HG02571 (cell line): Measurements from ENCODE around the gene SPIB.
"Not testable (repeated sequence)": the region's sequence is repeated elsewhere in the genome, so short reads cannot be mapped to it uniquely, and the experiment has no call there.

Experiments used
- ATAC-seq: cut with Tn5 transposase; IDR thresholded peaks from one replicate; pipeline ENCODE4 v1.9.1; 2021; ENCODE audit warnings: mild to moderate bottlenecking, moderate library complexity; ENCODE audit not compliant: unreplicated experiment

The SPIB gene

DNA sequence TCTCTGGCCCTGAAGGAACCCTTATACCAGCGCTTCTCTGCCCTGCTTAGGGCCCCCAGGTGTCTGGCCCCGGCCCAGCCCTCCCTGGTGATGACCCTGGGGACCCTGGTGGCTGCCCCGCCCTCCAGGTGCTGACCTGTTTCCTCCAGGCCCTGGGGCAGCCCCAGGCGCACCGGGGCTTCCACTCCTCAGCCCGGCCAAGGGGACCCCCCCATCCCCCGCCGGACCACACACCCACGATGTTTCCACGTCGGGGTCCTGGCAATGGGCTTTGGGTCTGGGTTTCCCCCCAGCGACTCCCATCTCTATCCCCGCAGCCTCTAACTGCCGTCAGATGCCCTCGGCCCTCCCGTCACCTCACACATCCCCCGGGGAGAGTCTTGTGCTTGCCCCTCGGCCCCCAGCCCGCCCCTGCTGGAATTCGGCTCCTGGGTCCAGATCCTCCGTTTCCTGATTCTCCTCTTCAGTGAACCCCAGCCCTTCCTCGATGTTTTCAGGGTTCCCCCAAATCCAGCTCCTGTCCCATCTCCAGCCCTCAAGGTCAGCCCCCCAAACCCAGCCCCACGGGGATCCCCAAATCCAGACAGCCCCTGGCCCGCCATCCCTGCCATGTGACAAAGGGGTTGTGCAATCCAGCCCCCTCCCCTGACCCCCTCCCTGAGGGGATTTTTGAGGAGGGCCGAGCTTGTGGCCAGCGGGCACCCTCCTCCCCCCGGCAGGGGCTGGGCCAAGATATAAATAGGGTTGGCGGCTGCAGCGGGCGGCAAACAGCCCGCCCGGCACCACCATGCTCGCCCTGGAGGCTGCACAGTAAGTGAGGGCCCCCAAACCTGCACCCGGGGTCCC lies at the start of gene SPIB:
Gene SPIB, plus strand, starts transcription at position 763 of the 846 bp plus-strand sequence. Its CDS starts 25 bp downstream, at position 788.
- ATAC-seq, result no peak

DNA sequence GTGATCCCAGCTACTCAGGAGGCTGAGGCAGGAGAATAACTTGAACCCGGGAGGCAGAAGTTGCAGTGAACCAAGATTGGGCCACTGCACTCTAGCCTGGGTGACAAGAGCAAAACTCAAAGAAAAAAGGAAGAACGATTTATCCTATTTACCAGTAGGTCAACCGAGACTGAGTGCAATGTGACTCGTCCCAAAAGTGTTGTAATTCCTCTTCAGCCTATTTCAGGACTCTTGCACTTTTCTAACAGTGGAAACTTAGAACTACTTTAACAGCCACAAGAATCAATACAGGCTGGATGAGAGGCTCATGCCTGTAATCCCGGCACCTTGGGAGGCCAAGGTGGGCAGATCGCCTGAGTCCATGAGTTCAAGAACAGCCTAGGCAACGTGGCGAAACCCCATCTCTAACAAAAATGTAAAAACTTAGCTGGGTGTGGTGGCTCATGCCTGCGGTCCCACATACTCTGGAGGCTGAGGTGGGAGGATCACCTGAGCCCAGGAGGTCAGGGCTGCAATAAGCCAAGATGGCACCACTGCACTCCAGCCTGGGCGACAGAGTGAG lies 46.7 kb upstream of the SPIB start:
- no peak for ATAC-seq

DNA sequence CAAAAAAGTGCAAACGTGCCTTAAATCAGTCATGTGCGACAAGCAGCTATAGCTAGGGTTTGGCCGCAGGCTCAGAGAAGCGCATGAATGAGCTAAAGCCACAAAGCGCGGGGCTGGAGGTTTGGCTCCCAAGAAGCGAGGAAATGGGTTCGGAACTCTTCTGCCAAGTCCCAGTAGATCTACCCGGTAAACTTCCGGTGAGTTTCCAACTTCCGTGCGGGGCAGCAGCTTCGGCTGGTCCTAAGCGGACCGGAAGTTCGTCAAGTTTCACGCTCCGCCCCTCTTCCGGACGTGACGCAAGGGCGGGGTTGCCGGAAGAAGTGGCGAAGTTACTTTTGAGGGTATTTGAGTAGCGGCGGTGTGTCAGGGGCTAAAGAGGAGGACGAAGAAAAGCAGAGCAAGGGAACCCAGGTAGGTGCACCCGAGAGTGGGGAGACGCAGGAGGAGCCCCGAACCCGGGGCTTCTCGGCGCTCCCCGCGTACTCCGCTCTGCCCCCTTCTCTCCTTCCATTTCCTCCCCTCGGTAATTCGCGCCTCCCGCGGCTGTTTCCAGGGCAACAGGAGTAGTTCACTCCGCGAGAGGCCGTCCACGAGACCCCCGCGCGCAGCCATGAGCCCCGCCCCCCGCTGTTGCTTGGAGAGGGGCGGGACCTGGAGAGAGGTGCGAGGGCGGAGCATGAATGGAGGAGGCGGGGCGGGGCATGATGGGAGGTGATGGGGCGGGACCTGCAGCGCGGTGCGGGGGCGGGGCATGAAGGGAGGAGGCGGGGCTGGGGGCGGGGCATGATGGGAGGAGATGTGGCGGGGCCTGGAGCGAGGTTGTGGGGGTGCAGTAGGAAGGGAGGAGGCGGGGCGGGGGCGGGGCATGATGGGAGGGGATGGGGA lies 42.3 kb upstream of the SPIB start, which contains the start of gene NR1H2:
Gene NR1H2, plus strand, starts transcription at position 292 of the 885 bp plus-strand sequence. CDS start 1,149 bp downstream, outside the sequence.
- peak; percentile 72 for ATAC-seq

DNA sequence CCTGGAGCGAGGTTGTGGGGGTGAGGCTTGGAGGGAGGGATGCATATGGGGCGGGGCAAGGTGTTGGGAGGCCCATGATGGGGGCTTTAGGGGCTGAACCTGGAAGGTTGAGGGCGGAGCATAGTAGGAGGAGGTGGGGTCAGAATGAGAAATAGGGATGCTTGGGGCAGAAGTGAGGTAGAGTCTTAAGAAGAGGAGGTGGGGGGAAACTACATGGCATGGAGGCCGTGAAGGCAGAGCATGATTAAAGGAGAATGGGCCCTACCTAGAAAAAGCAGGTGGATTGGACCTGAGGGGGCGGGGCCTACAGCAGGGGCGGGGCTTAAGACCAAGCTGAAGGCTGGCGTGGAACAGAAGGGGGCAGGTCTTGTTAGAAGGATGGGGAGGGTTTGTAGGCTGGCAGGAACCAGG lies 41.7 kb upstream of the SPIB start:
- ATAC-seq, result no peak

DNA sequence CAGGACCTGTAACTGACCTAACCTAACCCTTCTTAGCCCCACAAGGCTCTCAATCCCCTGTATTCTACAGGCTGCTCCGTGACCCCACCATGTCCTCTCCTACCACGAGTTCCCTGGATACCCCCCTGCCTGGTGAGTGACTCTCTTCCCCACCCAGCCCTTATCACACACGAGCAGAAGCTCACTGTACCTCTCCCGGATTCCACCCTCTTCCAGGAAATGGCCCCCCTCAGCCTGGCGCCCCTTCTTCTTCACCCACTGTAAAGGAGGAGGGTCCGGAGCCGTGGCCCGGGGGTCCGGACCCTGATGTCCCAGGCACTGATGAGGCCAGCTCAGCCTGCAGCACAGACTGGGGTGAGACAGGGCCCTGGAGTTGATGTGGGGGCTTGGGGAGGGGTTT lies 41.2 kb upstream of the SPIB start:
- ATAC-seq, result no peak

DNA sequence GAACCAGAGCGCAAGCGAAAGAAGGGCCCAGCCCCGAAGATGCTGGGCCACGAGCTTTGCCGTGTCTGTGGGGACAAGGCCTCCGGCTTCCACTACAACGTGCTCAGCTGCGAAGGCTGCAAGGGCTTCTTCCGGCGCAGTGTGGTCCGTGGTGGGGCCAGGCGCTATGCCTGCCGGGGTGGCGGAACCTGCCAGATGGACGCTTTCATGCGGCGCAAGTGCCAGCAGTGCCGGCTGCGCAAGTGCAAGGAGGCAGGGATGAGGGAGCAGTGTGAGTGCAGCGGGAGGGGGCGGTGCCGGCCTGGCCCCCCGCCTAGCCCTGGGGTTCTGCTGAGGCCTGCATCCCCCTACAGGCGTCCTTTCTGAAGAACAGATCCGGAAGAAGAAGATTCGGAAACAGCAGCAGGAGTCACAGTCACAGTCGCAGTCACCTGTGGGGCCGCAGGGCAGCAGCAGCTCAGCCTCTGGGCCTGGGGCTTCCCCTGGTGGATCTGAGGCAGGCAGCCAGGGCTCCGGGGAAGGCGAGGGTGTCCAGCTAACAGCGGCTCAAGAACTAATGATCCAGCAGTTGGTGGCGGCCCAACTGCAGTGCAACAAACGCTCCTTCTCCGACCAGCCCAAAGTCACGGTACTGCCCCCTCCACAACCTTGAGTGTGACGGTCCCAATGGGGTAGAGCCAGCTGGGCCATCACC lies 40.4 kb upstream of the SPIB start:
- no peak for ATAC-seq

DNA sequence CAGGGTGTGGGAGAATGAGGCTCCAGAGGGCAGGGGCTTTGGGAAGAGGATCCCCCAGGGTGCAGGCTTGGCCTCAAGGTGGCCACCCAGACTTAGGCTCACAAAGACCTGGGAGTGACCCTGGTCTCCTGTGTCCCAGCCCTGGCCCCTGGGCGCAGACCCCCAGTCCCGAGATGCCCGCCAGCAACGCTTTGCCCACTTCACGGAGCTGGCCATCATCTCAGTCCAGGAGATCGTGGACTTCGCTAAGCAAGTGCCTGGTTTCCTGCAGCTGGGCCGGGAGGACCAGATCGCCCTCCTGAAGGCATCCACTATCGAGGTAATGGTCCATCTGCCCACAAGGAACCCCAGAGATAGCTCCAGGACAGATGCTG lies 39.9 kb upstream of the SPIB start:
- ATAC-seq, result no peak

DNA sequence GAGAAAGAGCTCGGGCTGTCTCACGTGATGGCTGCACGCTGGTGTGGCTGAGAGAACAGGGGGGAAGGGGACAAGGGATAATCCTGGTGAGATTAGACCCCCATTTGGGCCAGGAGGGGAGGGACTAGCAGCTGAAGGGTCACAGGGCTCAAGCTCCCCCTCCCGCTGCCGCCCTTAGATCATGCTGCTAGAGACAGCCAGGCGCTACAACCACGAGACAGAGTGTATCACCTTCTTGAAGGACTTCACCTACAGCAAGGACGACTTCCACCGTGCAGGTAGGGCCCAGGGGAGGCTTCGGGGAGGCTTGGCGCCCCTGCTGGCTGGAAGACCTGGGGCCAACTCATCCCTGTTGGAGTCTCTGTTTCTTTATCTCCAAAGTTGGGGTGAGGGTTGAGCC lies 39.1 kb upstream of the SPIB start:
- ATAC-seq, result no peak

DNA sequence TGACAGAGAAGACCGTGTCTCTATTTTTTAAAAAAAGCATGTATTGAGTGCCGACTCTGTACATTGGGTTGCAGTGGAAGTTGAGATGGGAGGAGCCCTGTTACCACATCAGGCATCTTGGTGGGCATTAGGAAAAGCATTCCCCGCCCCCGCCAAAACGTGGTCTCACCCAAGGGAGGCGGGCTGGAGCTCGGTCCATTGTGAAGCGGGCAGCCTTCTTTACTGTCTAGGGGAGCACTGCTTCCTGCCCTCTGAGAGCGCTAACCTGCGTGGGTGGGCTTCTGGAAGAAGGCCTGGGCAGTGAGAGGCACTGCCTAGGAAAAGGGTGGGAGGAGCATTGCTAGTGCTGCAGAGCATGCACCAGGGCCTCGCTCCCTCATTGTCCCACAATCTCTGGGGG lies 38.6 kb upstream of the SPIB start:
- ATAC-seq, result no peak

DNA sequence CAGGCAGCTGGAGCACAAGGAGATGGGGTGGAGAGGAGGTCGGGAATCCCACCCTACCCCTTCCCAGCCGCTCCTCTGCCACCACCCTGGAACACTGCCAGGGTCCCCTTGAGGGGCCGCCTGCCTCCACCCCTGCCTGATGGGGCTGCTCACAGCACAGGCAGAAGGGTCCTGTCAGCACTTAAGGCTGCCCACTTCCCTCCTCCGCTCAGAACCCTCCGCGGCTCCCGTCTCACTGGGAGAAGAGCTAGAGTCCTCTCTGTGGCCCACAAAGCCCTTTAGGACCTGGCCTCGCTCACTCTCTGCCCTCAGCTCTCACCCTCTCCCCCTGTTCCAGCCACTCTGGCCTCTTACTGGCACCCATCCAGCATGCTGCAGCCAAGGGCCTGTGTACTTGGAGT lies 38.0 kb upstream of the SPIB start:
- no peak for ATAC-seq

DNA sequence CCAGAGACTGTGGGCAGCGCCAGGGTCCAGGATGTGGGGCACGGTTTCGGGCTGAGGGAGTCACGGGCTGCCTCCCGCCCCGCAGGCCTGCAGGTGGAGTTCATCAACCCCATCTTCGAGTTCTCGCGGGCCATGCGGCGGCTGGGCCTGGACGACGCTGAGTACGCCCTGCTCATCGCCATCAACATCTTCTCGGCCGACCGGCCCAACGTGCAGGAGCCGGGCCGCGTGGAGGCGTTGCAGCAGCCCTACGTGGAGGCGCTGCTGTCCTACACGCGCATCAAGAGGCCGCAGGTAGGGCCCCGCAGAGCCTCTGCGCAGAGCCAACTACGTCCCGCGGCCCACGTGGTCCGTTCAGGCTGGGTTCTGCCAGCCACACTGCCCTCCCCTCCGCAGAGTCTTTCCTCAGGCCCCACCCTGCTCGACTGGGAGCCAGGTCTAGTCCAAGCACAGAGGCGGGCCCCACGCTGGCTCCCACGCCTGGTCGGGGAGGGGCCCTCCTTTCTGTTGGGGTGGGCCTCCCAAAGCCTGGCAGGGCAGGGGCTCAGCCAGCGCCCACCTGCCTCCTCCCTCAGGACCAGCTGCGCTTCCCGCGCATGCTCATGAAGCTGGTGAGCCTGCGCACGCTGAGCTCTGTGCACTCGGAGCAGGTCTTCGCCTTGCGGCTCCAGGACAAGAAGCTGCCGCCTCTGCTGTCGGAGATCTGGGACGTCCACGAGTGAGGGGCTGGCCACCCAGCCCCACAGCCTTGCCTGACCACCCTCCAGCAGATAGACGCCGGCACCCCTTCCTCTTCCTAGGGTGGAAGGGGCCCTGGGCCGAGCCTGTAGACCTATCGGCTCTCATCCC lies 36.6 kb upstream of the SPIB start:
- no peak for ATAC-seq

DNA sequence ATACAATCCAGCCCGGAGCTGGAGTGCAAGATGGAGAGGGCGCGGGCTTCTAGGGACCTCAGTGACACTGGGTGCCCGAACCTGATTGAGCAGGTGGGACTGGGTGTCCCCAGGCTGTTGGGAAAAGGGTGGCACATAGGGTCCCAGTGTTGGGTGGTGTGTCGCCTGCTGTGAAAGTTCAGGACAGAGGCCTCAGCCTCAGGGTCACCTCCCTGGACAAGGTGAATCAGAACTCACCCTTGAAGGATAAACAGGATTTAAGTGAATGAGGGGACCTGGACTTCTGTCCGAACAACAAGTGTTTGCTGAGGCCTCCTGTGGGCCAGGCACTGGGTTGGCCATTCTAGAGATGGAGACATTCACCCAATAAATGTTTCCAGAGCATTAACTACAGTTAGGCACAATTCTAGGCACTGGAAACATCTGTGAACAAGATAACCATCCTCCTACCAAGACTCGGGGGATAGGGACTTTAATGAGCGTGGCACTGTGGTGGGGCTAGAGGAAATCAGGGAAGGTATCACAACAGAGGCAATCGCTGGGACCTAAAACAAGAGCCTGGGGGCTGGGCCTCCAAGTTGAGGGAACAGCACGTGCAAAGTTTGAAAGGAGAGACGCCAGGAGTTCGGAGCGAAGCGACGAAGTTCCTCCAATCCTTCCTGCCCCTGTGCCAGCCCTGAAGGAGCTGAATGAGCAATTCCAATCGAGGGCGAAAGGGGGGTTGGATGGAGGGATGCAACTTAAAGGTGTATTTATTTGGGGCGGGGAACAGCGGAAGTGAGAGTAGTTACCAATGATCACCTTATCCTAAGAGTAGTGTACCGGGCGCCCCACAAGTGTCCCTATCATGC lies 35.5 kb upstream of the SPIB start:
- no peak for ATAC-seq

DNA sequence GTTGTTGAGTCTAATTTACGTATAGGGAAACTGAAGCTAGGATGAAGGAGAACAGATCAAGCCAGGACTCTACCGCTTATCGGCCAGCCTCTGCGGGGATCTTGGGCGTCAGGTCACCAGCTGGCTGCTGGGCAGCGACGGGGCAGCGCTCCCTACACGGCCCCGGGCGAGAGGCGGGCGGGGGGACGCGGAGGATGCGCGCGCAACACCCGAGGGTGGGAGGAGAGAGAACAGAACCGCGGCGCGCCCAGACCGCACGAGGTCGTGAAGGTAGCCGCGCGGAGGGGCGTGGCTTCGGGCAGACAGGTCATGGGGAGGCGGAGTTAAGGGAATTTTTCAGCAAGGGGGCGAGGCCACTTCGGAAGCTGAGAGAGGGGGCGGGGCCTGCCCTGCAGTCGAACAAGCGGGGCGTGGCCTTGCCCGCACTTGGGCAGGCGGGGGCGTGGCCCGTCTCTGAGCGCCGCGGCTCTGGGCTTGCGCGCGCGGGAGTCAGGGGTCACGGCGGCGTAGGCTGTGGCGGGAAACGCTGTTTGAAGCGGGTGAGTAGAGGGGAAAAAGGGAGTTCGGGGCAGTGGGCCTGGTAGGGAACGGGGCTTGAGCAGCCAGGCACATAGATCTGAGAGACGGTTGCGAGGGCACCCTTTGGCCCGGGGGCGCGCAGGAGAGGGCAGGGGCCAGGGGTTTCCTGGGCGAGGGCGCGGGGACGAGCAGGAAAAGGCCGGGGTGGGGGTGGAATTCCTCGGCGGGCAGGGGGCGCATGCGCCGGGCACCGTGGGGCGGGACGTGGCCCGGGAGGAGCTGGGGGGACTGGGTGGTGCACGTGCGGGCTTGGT lies 34.7 kb upstream of the SPIB start, which contains the start of gene POLD1:
Gene POLD1, plus strand, starts transcription at position 496 of the 833 bp plus-strand sequence. CDS start 14,505 bp downstream, outside the sequence.
- ATAC-seq, result peak; percentile 86

DNA sequence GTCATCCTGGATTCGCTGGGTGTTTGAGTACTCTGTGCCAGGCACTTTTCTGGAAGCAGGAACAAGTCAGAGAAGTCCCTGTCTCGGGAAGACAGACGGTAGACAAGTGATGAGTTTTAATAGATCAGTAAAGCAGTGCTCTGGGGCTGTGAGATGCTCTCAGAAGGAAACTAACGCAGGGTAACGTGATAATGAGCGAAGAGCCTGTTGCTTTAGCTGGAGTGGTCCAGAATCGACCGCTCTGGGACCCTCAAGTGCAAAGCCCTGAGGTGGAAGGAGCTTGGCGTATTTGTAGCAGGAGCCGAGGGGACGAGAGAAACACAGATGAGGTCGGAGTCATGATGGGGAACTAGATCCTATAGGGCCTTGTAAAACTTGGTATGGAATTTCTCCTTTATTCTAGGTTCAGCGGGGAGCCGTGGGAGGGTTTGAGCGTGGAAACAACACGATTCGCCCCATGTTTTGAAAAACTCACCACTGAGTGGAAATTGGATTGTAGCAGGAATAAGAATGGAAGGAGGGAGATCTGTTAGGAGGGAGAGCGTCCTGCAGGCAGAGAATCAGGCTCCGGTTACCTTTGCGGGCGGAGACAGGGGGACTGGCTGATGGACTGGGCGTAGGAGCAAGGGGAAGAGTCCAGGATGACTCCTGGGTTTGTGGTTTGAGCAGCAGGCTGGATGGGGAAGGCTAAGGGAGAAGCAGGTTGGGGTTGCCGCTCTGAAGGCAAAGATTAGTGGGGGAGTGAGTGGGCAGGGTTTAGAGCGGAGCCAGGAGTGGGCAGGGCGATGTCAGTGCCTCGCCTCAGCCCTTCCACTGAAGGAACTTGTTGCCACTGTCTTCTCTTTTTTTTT lies 33.8 kb upstream of the SPIB start:
- ATAC-seq, result no peak

DNA sequence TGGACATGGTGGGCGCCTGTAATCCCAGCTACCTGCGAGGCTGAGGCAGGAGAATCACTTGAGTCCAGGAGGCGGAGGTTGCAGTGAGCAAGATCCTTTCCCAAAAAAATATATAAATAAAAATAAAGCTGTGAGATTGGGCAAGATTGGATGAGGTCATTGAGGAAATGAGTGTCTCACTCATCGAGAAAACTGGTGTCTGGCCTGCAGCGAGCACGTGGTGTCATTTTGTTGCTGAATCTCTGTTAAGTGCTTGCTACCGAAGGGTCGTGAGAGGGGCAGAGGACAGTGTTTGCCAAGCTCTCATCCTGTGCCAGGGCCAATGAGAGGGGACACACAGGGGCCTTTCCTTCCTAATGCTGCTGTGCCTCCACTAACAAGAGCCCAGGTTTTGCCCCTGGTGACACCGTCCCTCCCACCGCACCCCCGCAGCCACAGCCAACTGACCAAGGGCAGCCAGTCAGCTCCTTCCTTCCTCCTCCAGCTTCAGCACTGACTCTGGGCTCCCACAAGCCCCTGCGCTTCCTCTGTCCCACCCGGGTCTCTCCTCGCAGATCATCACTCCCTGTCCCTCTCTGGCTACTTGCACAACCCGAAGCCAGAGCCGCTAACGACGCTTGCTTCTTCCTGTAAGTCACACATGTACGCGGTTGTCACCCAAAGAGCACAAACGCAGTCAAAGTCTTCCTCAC lies 31.4 kb upstream of the SPIB start:
- ATAC-seq, result no peak

DNA sequence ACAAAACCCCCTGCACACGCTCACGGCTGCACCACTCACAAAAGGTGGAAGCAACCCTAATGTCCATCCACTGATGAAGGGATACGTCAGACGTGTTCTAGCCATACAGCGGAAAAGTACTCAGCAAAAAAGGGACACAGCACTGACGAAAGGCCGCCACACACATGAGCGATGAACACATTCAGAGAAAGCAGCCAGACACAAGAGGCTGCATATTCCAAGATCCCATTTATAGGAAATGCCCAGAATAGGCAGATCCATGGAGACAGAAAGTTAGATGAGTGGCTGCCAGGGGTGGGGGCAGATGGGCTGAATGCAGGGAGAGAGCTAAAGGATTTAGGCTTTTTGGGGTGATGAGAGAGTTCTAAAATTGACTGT lies 30.9 kb upstream of the SPIB start:
- ATAC-seq, result no peak

DNA sequence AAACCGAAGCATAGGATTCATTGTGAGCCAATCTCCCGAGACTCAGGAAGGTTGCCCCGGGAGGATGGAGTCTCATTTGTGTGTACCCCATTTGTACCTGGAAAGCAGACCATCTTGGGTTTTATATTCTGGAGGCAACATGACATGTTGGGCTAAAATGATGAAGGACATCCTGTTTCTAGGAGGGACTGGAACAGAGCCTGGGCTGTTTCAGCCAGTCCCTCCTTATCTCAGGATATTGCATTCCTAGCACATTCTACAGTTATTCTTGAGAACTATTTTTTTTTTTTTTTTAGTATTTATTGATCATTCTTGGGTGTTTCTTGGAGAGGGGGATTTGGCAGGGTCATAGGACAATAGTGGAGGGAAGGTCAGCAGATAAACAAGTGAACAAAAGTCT lies 28.4 kb upstream of the SPIB start:
- not testable (repeated sequence) for ATAC-seq
